GM21529 (cell line): ENCODE data around the gene ATPAF1.
A peak's percentile ranks its signal among the peaks of the same experiment; 100 is the strongest.
"Not testable (repeated sequence)": the region's sequence is repeated elsewhere in the genome, so short reads cannot be mapped to it uniquely, and the experiment has no call there.

Experiments
- ATAC-seq: cut with Tn5 transposase; IDR thresholded peaks from one replicate; pipeline ENCODE4 v1.9.1; 2021; ENCODE audit not compliant: unreplicated experiment

ATPAF1 gene

GRCh38 chr1:46681333-46682034, 13.3 kb upstream of the ATPAF1 start:
- no peak for ATAC-seq

- ATAC-seq = no peak
These were observed 11.8 kb upstream of the ATPAF1 start for GRCh38 chr1:46679789-46680573.

- no peak for ATAC-seq
These were observed 9.2 kb upstream of the ATPAF1 start for GRCh38 chr1:46677339-46677738.

GRCh38 chr1:46676531-46676930, 8.4 kb upstream of the ATPAF1 start:
- no peak for ATAC-seq

- ATAC-seq = peak; percentile 81
These were observed 7.6 kb upstream of the ATPAF1 start for GRCh38 chr1:46675549-46676314.

GRCh38 chr1:46673749-46674182, 5.6 kb upstream of the ATPAF1 start:
- ATAC-seq = no peak

- ATAC-seq = no peak
These were observed 4.5 kb upstream of the ATPAF1 start for GRCh38 chr1:46672696-46673095.

- ATAC-seq = no peak
These were observed 3.4 kb upstream of the ATPAF1 start, which contains the start of gene TEX38 for GRCh38 chr1:46671554-46671953. Gene TEX38 (plus strand): TSS chr1:46671854. CDS start chr1:46671935, 81 bp downstream.

- ATAC-seq = no peak
These were observed 2.0 kb upstream of the ATPAF1 start for GRCh38 chr1:46670134-46670533.

GRCh38 chr1:46665983-46666382, 2.2 kb downstream of the ATPAF1 start:
- no peak for ATAC-seq

GRCh38 chr1:46662919-46663318, 5.2 kb downstream of the ATPAF1 start:
- not testable (repeated sequence) for ATAC-seq

- ATAC-seq = peak; percentile 91
These were observed 8.0 kb downstream of the ATPAF1 start for GRCh38 chr1:46660116-46660515.

GRCh38 chr1:46659307-46659870, 8.8 kb downstream of the ATPAF1 start:
- peak; percentile 34 for ATAC-seq

GRCh38 chr1:46657775-46658174, 10.4 kb downstream of the ATPAF1 start:
- no peak for ATAC-seq

- no peak for ATAC-seq
These were observed 11.5 kb downstream of the ATPAF1 start for GRCh38 chr1:46656643-46657042.

GRCh38 chr1:46655848-46656247, 12.3 kb downstream of the ATPAF1 start:
- no peak for ATAC-seq

GRCh38 chr1:46654698-46655097, 13.5 kb downstream of the ATPAF1 start:
- not testable (repeated sequence) for ATAC-seq

- ATAC-seq = no peak
These were observed 14.2 kb downstream of the ATPAF1 start for GRCh38 chr1:46654012-46654411.

GRCh38 chr1:46653405-46653958, 14.7 kb downstream of the ATPAF1 start:
- no peak for ATAC-seq

- ATAC-seq = no peak
These were observed 15.7 kb downstream of the ATPAF1 start for GRCh38 chr1:46652321-46653100.
